Gastrocnemius medialis (tissue), 4 donors: ENCODE measurements around the gene CNTNAP3B. TPM values are rescaled to one million over a fixed set of nuclear protein-coding genes. Genes with fewer than 3 reads are reported as not detected.
"Not testable (repeated sequence)": the region's sequence is repeated elsewhere in the genome, so short reads cannot be mapped to it uniquely, and the experiment has no call there.

Experiments
- ATAC-seq, 2 donors: fragments of 150-250 bp; one replicate each; pipeline ENCODE4 v1.9.1; 2016
- DNase-seq, 2 donors: peaks; one replicate each; pipeline ENCODE4 v3.0.0-alpha.2; 2019
- H3K27ac ChIP-seq, 4 donors: fragments of 200-600 bp; sonication (generic); 1 replicate in 1 of 4; 2 replicates in 3 of 4; pipeline ENCODE4 v1.5.1; 2016 to 2018; ENCODE audit warnings: mild to moderate bottlenecking in 2 of 4, moderate library complexity in 1 of 4
- H3K27me3 ChIP-seq, 3 donors: fragments of 200-600 bp; sonication (generic) in 2 of 3; 1 replicate in 1 of 3; 2 replicates in 2 of 3; pipeline versions ENCODE4 v1.5.1 to v1.6.0; 2016 to 2019; ENCODE audit warnings: mild to moderate bottlenecking in 1 of 3, moderate library complexity in 1 of 3
- H3K36me3 ChIP-seq, 2 donors: fragments of 200-600 bp; sonication (generic) in 1 of 2; one replicate each; pipeline ENCODE4 v1.5.1; 2017 to 2018
- H3K4me1 ChIP-seq, 2 donors: fragments of 200-600 bp; sonication (generic) in 1 of 2; one replicate each; pipeline ENCODE4 v1.5.1; 2016 to 2017; ENCODE audit warnings: mild to moderate bottlenecking in 2 of 2
- H3K4me3 ChIP-seq, 4 donors: fragments of 200-600 bp; sonication (generic) in 3 of 4; 1 replicate in 1 of 4; 2 replicates in 3 of 4; pipeline ENCODE4 v1.5.1; 2016 to 2019; ENCODE audit warnings: mild to moderate bottlenecking in 2 of 4
- H3K9me3 ChIP-seq, 3 donors: fragments of 200-600 bp; sonication (generic) in 2 of 3; 1 replicate in 1 of 3; 2 replicates in 2 of 3; pipeline ENCODE4 v1.5.1; 2016 to 2019
- in situ Hi-C, 4 donors: fragments of 200-750 bp; cut with MboI; loops; one replicate each; pipeline versions ENCODE4 v1.15.0 to v1.8.0; 2017; ENCODE audit warnings: low sequenced_read_pairs in 4 of 4
- intact Hi-C: fragments of 100-400 bp; cut with DNase I; formaldehyde crosslinking; loops from one replicate; pipeline ENCODE4 v1.15.1; 2023; ENCODE audit warnings: low total_unique reads
- total RNA-seq, 4 donors: library from RNA; depleted of rRNA; stranded (reverse); fragments of >200 nt; gene quantifications; one replicate each; pipeline versions ENCODE4 v1.1.0 to v1.2.3, GENCODE V29; 2016

CNTNAP3B gene
- total RNA-seq: 1 to 10 TPM; 2.4 to 7.4 (median 2.7) TPM

GRCh38 chr9:42129073-42129729, at the start of gene CNTNAP3B:
TSS of gene CNTNAP3B (minus strand) at chr9:42129426. CDS start at chr9:42129094, 332 bp downstream.
- DNase-seq, H3K4me1 ChIP-seq, in situ Hi-C loops, H3K27me3 ChIP-seq, H3K9me3 ChIP-seq, H3K36me3 ChIP-seq, intact Hi-C loops, ATAC-seq: not testable (repeated sequence)
- peak within 1 kb of the TSS in 2 of 4 donors; percentile 31 to 37 for H3K4me3 ChIP-seq
- H3K27ac ChIP-seq: peak within 1 kb of the TSS in 1 of 4 donors; percentile 1

GRCh38 chr9:42160299-42160698, 31.1 kb upstream of the CNTNAP3B start:
- H3K27me3 ChIP-seq, intact Hi-C loops, H3K9me3 ChIP-seq, H3K27ac ChIP-seq, H3K4me1 ChIP-seq, ATAC-seq, H3K4me3 ChIP-seq, in situ Hi-C loops, DNase-seq, H3K36me3 ChIP-seq: not testable (repeated sequence)

- intact Hi-C loops, ATAC-seq, H3K27me3 ChIP-seq, DNase-seq, H3K36me3 ChIP-seq, H3K9me3 ChIP-seq, in situ Hi-C loops, H3K4me1 ChIP-seq: not testable (repeated sequence)
- peak overlapping the region in 2 of 4 donors; percentile 1 to 41 for H3K27ac ChIP-seq
- H3K4me3 ChIP-seq: peak overlapping the region in 2 of 4 donors; percentile 37 to 38
Observed at GRCh38 chr9:42127056-42127841, 2.0 kb downstream of the CNTNAP3B start.

- H3K9me3 ChIP-seq, in situ Hi-C loops, H3K27ac ChIP-seq, H3K4me3 ChIP-seq, H3K4me1 ChIP-seq, DNase-seq, ATAC-seq, H3K27me3 ChIP-seq, intact Hi-C loops, H3K36me3 ChIP-seq: not testable (repeated sequence)
Observed at GRCh38 chr9:42121007-42121406, 8.2 kb downstream of the CNTNAP3B start.

GRCh38 chr9:42095929-42096328, 33.3 kb downstream of the CNTNAP3B start:
- H3K4me3 ChIP-seq, in situ Hi-C loops, H3K27ac ChIP-seq, DNase-seq, H3K36me3 ChIP-seq, H3K9me3 ChIP-seq, intact Hi-C loops, ATAC-seq, H3K27me3 ChIP-seq, H3K4me1 ChIP-seq: not testable (repeated sequence)

GRCh38 chr9:42084559-42084952, 44.7 kb downstream of the CNTNAP3B start:
- H3K27ac ChIP-seq, DNase-seq, H3K27me3 ChIP-seq, in situ Hi-C loops, H3K4me1 ChIP-seq, H3K4me3 ChIP-seq, H3K9me3 ChIP-seq, intact Hi-C loops, ATAC-seq, H3K36me3 ChIP-seq: not testable (repeated sequence)

GRCh38 chr9:42083877-42084558, 45.2 kb downstream of the CNTNAP3B start:
- in situ Hi-C loops, H3K4me1 ChIP-seq, H3K27ac ChIP-seq: not testable (repeated sequence)

GRCh38 chr9:42080376-42080775, 48.9 kb downstream of the CNTNAP3B start:
- H3K4me1 ChIP-seq, in situ Hi-C loops, H3K27ac ChIP-seq, H3K27me3 ChIP-seq, H3K4me3 ChIP-seq, intact Hi-C loops, H3K36me3 ChIP-seq, DNase-seq, ATAC-seq, H3K9me3 ChIP-seq: not testable (repeated sequence)

More at GRCh38 chr9:42083877-42084558, 45.2 kb downstream of the CNTNAP3B start:
- DNase-seq, H3K36me3 ChIP-seq, H3K4me3 ChIP-seq, ATAC-seq, H3K9me3 ChIP-seq, intact Hi-C loops, H3K27me3 ChIP-seq: not testable (repeated sequence)

GRCh38 chr9:42074868-42075267, 54.4 kb downstream of the CNTNAP3B start:
- ATAC-seq, DNase-seq, intact Hi-C loops, H3K36me3 ChIP-seq, H3K9me3 ChIP-seq, H3K27ac ChIP-seq, H3K4me3 ChIP-seq, H3K4me1 ChIP-seq, in situ Hi-C loops, H3K27me3 ChIP-seq: not testable (repeated sequence)

- in situ Hi-C loops, H3K36me3 ChIP-seq, H3K9me3 ChIP-seq, H3K4me1 ChIP-seq, H3K4me3 ChIP-seq, H3K27me3 ChIP-seq, intact Hi-C loops, H3K27ac ChIP-seq, DNase-seq, ATAC-seq: not testable (repeated sequence)
Observed at GRCh38 chr9:42071026-42071425, 58.2 kb downstream of the CNTNAP3B start.

- ATAC-seq, H3K27me3 ChIP-seq, H3K27ac ChIP-seq, in situ Hi-C loops, H3K9me3 ChIP-seq, intact Hi-C loops, H3K4me1 ChIP-seq, H3K4me3 ChIP-seq, DNase-seq, H3K36me3 ChIP-seq: not testable (repeated sequence)
Observed at GRCh38 chr9:42070035-42070799, 59.0 kb downstream of the CNTNAP3B start.
